T-helper 1 cell treated with Interleukin-12 subunit alpha and Interleukin-12 subunit beta and Interleukin-4 antibody, amounts not matched to agents 30 μg/mL and 1 μg/mL, for 36 hours (primary cell): Measurements from ENCODE around the gene STT3B.
"Not testable (repeated sequence)": the region's sequence is repeated elsewhere in the genome, so short reads cannot be mapped to it uniquely, and the experiment has no call there.

Source experiments
- H3K27ac Mint-ChIP-seq: one replicate; pipeline ENCODE4 v1.8.0; 2021; ENCODE audit warnings: mild to moderate bottlenecking, mixed read lengths
- H3K27me3 Mint-ChIP-seq: one replicate; pipeline ENCODE4 v1.8.0; 2021; ENCODE audit warnings: low read depth, mixed read lengths
- H3K36me3 Mint-ChIP-seq: one replicate; pipeline ENCODE4 v1.8.0; 2021; ENCODE audit warnings: low read depth, mixed read lengths
- H3K4me1 Mint-ChIP-seq: one replicate; pipeline ENCODE4 v1.8.0; 2021; ENCODE audit warnings: low read depth, mixed read lengths
- H3K4me3 Mint-ChIP-seq: one replicate; pipeline ENCODE4 v1.8.0; 2021; ENCODE audit warnings: mild to moderate bottlenecking, moderate library complexity, mixed read lengths
- H3K9me3 Mint-ChIP-seq: one replicate; pipeline ENCODE4 v1.8.0; 2021; ENCODE audit warnings: mixed read lengths

STT3B gene

GRCh38 chr3:31575448-31575847 lies 42.7 kb downstream of the STT3B start:
- Mint-ChIP-seq H3K27ac (peak overlapping the region; percentile 0), H3K4me1 (peaks cover 40% of the 10 kb centered on the region), H3K27me3 (no peaks in the 10 kb centered on the region), H3K36me3 (peaks cover 25% of the 10 kb centered on the region), H3K4me3 (no peak overlapping the region), H3K9me3 (no peaks in the 10 kb centered on the region)

- Mint-ChIP-seq H3K4me1 (peaks cover 31% of the 10 kb centered on the region), H3K36me3 (peaks cover 26% of the 10 kb centered on the region), H3K27ac (no peak overlapping the region), H3K9me3 (no peaks in the 10 kb centered on the region), H3K4me3 (no peak overlapping the region), H3K27me3 (no peaks in the 10 kb centered on the region)
Measured at GRCh38 chr3:31576521-31576920, 43.8 kb downstream of the STT3B start.

GRCh38 chr3:31577232-31577631 lies 44.5 kb downstream of the STT3B start:
- H3K4me1 Mint-ChIP-seq = peaks cover 35% of the 10 kb centered on the region
- no peaks in the 10 kb centered on the region for H3K9me3 Mint-ChIP-seq
- no peak overlapping the region for H3K4me3 Mint-ChIP-seq
- H3K27me3 Mint-ChIP-seq = no peaks in the 10 kb centered on the region
- H3K36me3 Mint-ChIP-seq = peaks cover 32% of the 10 kb centered on the region
- no peak overlapping the region for H3K27ac Mint-ChIP-seq

GRCh38 chr3:31579828-31580227 lies 47.1 kb downstream of the STT3B start:
- Mint-ChIP-seq H3K36me3 (peaks cover 50% of the 10 kb centered on the region), H3K27me3 (no peaks in the 10 kb centered on the region), H3K9me3 (peaks cover 3% of the 10 kb centered on the region), H3K27ac (no peak overlapping the region), H3K4me3 (no peak overlapping the region), H3K4me1 (peaks cover 41% of the 10 kb centered on the region)

- H3K9me3 Mint-ChIP-seq = peaks cover 5% of the 10 kb centered on the region
- H3K4me3 Mint-ChIP-seq = no peak overlapping the region
- peaks cover 58% of the 10 kb centered on the region for H3K36me3 Mint-ChIP-seq
- peaks cover 36% of the 10 kb centered on the region for H3K4me1 Mint-ChIP-seq
- no peaks in the 10 kb centered on the region for H3K27me3 Mint-ChIP-seq
- H3K27ac Mint-ChIP-seq = no peak overlapping the region
Measured at GRCh38 chr3:31580645-31581044, 47.9 kb downstream of the STT3B start.

- H3K9me3 Mint-ChIP-seq = peaks cover 13% of the 10 kb centered on the region
- H3K36me3 Mint-ChIP-seq = peaks cover 66% of the 10 kb centered on the region
- no peaks in the 10 kb centered on the region for H3K27me3 Mint-ChIP-seq
- H3K27ac Mint-ChIP-seq = no peak overlapping the region
- H3K4me3 Mint-ChIP-seq = no peak overlapping the region
- H3K4me1 Mint-ChIP-seq = peaks cover 36% of the 10 kb centered on the region
Measured at GRCh38 chr3:31581660-31582059, 48.9 kb downstream of the STT3B start.

GRCh38 chr3:31589228-31589627 lies 56.5 kb downstream of the STT3B start:
- H3K9me3 Mint-ChIP-seq = peaks cover 61% of the 10 kb centered on the region
- H3K36me3 Mint-ChIP-seq = peaks cover 84% of the 10 kb centered on the region
- no peak overlapping the region for H3K27ac Mint-ChIP-seq
- peaks cover 37% of the 10 kb centered on the region for H3K4me1 Mint-ChIP-seq
- H3K4me3 Mint-ChIP-seq = no peak overlapping the region
- no peaks in the 10 kb centered on the region for H3K27me3 Mint-ChIP-seq

- peaks cover 84% of the 10 kb centered on the region for H3K36me3 Mint-ChIP-seq
- no peak overlapping the region for H3K4me3 Mint-ChIP-seq
Measured at GRCh38 chr3:31590650-31591049, 57.9 kb downstream of the STT3B start.

GRCh38 chr3:31592764-31593163 lies 60.0 kb downstream of the STT3B start:
- H3K4me3 Mint-ChIP-seq = peak overlapping the region; percentile 48
- no peaks in the 10 kb centered on the region for H3K27me3 Mint-ChIP-seq
- H3K27ac Mint-ChIP-seq = peak overlapping the region; percentile 74
- peaks cover 75% of the 10 kb centered on the region for H3K36me3 Mint-ChIP-seq
- peaks cover 46% of the 10 kb centered on the region for H3K4me1 Mint-ChIP-seq
- peaks cover 46% of the 10 kb centered on the region for H3K9me3 Mint-ChIP-seq

More at GRCh38 chr3:31590650-31591049, 57.9 kb downstream of the STT3B start:
- H3K4me1 Mint-ChIP-seq = peaks cover 43% of the 10 kb centered on the region
- H3K27ac Mint-ChIP-seq = no peak overlapping the region
- no peaks in the 10 kb centered on the region for H3K27me3 Mint-ChIP-seq
- H3K9me3 Mint-ChIP-seq = peaks cover 58% of the 10 kb centered on the region

GRCh38 chr3:31596176-31596575 lies 63.5 kb downstream of the STT3B start:
- Mint-ChIP-seq H3K9me3 (peaks cover 15% of the 10 kb centered on the region), H3K36me3 (peaks cover 63% of the 10 kb centered on the region), H3K27me3 (no peaks in the 10 kb centered on the region), H3K27ac (peak overlapping the region; percentile 9), H3K4me3 (no peak overlapping the region), H3K4me1 (peaks cover 42% of the 10 kb centered on the region)

- Mint-ChIP-seq H3K4me1 (peaks cover 14% of the 10 kb centered on the region), H3K36me3 (peaks cover 64% of the 10 kb centered on the region), H3K27me3 (no peaks in the 10 kb centered on the region), H3K9me3 (peaks cover 26% of the 10 kb centered on the region), H3K4me3 (no peak overlapping the region), H3K27ac (no peak overlapping the region)
Measured at GRCh38 chr3:31600431-31600830, 67.7 kb downstream of the STT3B start.

GRCh38 chr3:31605333-31605732 lies 72.6 kb downstream of the STT3B start:
- Mint-ChIP-seq H3K4me1 (peaks cover 24% of the 10 kb centered on the region), H3K36me3 (peaks cover 74% of the 10 kb centered on the region), H3K9me3 (peaks cover 55% of the 10 kb centered on the region)
- not testable (repeated sequence) for H3K27me3 Mint-ChIP-seq, H3K27ac Mint-ChIP-seq, H3K4me3 Mint-ChIP-seq

- Mint-ChIP-seq H3K27ac (no peak overlapping the region), H3K9me3 (peaks cover 52% of the 10 kb centered on the region), H3K36me3 (peaks cover 69% of the 10 kb centered on the region), H3K4me3 (no peak overlapping the region), H3K27me3 (no peaks in the 10 kb centered on the region), H3K4me1 (peaks cover 27% of the 10 kb centered on the region)
Measured at GRCh38 chr3:31606453-31606852, 73.7 kb downstream of the STT3B start.

- no peak overlapping the region for H3K27ac Mint-ChIP-seq
- no peak overlapping the region for H3K4me3 Mint-ChIP-seq
- peaks cover 25% of the 10 kb centered on the region for H3K9me3 Mint-ChIP-seq
- H3K27me3 Mint-ChIP-seq = no peaks in the 10 kb centered on the region
- H3K4me1 Mint-ChIP-seq = peaks cover 53% of the 10 kb centered on the region
- H3K36me3 Mint-ChIP-seq = peaks cover 55% of the 10 kb centered on the region
Measured at GRCh38 chr3:31610700-31611275, 78.1 kb downstream of the STT3B start.

- H3K4me1 Mint-ChIP-seq = peaks cover 54% of the 10 kb centered on the region
- H3K9me3 Mint-ChIP-seq = peaks cover 4% of the 10 kb centered on the region
- no peaks in the 10 kb centered on the region for H3K27me3 Mint-ChIP-seq
- H3K4me3 Mint-ChIP-seq = no peak overlapping the region
- H3K36me3 Mint-ChIP-seq = peaks cover 40% of the 10 kb centered on the region
- no peak overlapping the region for H3K27ac Mint-ChIP-seq
Measured at GRCh38 chr3:31613177-31613576, 80.5 kb downstream of the STT3B start.

GRCh38 chr3:31613654-31614053 lies 80.9 kb downstream of the STT3B start:
- Mint-ChIP-seq H3K4me1 (peaks cover 49% of the 10 kb centered on the region), H3K36me3 (peaks cover 37% of the 10 kb centered on the region), H3K27me3 (no peaks in the 10 kb centered on the region), H3K9me3 (no peaks in the 10 kb centered on the region), H3K4me3 (no peak overlapping the region), H3K27ac (no peak overlapping the region)
